Activated CD4-positive, CD25-positive, alpha-beta regulatory T cell treated with anti-CD3 and anti-CD28 coated beads, Interleukin-2, amount 50 U/mL, for 16 hours (primary cell): ENCODE results near the gene POLR3K.
"Not testable (repeated sequence)": the region's sequence is repeated elsewhere in the genome, so short reads cannot be mapped to it uniquely, and the experiment has no call there.

ENCODE experiments used
- DNase-seq: peaks from one replicate; pipeline ENCODE4 v3.0.0-alpha.2; 2020; ENCODE audit warnings: low read depth, low spot score

POLR3K gene

DNA sequence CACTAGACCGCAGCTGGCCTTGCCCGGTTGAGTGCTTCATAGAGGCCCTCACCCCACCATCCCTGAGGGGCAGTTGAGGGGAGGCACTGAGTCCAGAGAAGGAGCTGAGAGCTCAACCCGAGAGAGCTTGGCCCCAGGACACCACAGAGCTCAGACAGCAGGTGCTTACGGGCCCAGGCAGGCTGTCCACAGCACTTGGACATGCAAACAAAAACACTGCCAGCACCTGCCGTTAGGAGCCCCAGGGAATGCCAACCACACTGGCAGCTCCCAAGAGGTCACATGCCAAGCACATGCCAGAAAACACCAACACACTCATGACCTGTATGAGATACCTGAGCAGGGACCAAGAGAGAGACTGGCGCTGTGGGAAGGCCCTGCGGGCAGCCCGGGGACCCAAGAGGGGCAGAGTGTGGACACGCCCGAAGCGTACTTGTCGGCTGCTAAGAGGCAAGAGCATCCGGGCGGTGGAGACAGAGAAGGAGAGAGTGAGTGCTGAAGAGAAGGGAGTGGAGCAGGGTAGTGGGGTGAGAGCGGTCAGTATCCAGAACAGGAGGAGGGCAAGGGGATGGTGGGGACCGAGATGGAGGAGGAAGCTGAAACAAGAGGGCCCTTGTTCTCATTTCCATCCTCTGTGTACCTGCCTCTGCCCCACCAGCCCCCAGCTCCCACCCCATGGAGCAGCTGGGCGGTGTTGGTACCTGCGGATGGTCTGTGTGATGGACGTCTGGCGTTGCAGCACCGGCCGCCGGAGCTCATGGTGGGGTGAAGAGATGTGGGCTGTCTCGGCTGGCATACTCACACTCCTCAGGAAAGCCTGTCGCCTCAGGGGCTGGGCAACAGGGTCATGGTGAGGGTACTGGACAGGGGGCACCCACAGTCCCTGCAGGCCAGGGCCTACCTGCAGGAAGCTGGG is 10.8 kb upstream of the POLR3K start:
- no peak for DNase-seq

DNA sequence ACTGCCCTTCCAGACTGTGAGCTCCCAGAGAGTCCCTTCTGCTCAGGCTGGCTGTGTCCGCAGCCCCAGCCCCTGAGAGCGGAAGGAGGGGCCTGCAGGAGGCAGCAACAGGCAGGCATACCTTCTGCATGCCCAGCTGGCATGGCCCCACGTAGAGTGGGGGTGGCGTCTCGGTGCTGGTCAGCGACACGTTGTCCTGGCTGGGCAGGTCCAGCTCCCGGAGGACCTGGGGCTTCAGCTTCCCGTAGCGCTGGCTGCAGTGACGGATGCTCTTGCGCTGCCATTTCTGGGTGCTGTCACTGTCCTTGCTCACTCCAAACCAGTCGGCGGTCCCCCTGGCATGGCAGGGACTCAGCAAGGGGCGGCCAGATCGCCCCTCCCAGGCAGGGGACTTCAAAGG is 10.1 kb upstream of the POLR3K start:
- no peak for DNase-seq

DNA sequence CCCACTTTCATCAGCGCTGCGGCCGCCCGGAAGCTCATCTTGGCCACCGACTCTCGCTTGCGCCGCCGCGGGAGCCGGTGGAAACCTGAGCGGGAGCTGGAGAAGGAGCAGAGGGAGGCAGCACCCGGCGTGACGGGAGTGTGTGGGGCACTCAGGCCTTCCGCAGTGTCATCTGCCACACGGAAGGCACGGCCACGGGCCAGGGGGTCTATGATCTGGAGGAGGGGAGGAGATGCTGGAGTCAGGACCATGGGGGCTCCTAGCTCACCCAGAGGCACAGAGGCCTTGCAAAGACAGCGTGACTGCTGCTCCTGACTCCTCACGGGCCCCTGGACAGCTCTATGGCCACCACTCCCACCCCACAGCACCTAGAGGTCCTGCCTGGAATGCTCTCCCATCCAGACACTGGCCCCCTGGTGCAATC is 9.6 kb upstream of the POLR3K start:
- DNase-seq, result no peak

DNA sequence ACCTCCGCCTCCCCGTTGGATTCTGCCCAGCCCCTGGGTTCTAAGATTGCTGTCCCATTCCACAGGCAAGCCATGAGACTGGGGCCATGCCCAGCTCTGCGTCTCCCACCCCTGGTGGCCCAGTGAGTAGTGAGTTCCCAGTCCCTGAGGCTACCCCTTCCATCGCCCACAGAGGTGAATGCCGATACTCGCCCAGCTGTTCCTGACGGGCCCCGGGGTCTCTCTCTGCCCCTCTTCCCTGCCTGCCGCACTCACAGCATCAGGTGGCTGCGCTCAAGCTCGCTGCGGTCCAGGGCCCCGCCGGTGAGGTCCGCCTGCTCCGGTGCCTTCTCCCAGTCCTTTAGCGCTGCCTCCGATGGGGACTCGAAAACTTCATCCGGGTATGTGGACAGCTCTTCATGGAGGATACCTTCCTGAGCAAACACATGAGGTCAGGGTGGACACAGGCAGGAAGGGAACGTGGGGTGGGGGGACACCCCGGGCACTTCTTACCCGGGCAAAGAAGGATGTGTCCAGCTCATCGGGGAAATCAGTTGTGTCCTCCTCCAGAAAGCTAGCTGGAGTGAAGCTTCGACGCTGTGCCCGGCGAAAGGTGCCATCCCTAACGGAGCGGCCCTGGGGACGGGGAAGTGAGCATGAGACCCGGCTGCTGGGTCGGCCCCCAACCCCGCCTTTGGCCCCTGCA is 9.0 kb upstream of the POLR3K start:
- DNase-seq, result no peak

DNA sequence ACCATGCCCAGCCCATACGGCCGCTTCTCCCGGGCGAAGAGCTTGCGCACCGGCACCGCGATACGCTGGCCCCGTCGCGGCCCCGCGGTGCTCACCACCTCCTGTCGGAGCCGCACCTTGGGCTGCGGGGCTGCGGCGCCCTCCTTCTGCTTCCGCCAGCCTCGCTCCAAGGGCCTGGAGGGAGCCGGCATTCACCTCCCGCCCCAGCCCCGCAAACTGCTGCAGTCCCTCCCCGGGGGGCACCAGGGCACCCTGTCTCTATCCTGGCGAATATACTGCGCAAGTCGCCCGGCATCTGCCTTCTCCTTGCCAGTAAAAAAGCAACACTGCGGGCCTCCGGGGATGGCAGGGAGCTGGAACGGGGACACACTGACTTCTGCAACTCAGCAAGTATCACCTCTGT is 8.5 kb upstream of the POLR3K start:
- no peak for DNase-seq

DNA sequence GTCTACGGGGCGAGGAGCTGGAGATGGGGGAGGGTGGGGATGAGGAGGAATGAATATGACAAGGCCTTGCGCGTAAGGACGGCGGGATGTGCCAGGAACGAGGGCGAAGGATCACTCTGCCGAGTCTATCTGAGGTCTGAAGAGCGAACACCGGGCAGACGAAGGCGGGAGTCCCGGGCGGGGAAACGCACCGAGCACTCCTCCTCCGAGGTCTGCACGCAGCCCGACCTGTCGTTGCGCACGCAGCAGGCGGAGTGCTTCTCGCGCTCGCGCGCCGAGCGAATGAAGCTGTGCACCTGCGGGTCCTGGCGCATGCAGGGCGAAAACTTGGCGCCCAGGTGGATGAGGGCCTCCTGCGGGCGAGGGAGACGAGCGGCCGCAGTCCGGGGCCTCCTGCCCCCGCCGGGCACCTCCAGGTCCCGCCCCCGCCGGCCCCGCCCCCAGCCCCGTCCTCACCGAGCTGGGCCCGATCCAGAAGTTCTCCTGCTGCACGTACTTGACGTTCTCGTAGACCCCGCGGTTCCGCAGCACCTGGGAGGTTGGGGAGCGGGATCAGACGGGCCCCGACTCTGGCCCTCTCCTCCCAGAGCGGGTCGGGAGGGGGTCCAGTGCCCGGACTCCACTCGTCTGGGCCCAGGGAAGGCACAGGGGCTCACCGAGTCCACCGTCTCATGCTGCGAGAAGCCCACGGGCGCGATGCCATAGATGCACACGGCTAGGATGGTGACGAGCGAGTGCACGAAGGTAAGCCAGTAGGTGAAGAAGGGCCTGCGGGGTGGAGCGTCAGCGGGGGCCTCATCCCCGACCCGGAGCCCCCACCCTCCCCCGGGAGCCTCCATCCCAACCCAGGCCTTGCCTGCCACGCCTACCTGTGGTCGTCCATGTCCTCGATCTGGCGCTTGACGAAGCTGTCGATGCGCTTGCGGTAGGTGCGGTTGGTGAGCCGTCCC is 7.8 kb upstream of the POLR3K start:
- DNase-seq, result no peak

DNA sequence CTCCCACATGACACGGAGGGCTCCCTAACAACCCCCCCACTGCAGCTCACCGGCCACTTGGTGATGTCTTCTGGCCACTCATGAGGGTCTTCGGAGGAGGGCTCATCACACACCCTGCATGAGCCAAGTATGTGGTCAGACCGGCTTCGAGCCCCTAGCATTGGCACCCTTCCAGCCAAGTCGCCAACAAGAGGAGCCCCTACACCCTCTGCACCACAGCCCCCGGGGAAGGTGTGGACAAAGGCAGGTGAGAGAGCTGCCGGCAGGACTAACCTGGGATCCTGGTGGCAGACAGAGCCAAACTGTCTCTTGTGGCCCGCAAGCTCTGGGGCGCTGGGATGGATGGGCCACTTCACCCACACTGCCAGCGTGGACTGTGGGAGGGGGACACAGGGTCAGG is 6.8 kb upstream of the POLR3K start:
- no peak for DNase-seq

DNA sequence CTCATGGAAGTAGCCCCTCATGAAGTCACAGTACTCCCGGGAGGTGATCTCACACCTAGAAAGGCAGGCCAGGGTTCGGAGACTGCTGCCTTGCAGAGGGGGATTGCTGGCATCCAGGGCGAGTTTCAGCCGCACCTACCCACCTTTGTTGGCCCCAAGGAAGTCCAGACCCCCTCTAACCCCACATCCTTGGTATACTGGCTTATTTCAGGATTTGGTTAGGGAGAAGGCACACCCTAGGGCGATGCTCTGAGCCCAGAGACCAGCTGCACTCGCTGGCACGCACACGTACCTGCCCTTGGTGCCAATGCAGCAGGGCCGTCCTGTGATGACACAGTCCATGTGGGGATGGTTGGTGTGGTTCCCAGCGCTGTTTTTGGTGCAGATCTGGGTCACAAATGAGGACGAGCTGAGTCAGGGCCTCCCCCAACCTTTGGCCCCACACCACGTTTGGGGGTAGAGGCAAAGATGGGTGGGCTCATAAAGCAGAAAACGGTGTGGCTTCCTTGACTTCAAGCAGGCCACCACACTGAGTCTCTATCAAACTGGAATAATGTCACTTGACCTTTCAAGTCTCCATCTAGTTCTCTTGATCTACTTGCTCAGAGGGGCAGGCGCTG is 6.1 kb upstream of the POLR3K start:
- DNase-seq, result no peak

DNA sequence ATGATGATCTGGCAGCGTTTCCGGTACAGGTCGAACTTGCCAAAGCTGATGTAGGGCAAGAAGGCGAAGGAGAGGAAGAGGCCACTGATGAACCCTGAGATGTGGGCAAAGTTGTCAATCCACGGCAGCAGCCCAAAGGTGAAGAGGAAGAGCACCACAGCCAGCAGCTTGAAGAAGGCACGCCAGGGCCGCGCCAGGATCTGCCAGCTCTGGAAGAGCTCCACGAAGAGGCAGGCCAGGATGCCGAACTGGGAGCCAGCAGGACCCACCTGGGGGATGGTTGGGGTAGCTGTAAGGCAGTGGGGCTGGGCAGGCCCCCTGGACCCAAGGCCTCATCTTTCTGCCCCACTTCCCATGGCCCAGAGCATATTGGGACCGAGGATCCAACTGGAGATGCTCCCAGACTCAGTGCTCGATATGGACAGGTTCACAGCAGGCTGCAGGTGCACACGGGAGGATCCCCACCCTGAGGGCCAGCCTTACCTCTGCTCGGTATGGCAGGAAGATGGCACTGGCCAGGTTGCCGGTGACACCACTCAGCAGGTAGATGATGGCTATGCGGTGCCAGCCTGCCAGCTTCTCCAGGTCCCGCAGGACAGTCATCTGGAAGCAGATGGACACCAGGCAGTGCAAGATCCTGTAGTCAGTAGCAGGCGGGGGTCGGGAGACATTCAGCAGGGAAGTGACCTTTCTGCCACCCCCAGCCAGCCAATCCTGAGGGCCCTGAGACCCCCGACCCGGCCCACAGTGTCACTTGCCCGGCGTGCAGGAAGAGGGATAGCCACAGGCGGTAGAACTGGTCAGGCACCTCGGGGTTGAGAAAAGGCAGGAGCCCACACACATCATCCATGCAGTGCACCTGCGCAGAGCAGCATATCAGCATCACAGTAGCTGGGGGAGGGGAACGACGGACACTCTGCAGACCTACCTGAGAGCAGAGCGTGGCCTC is 5.4 kb upstream of the POLR3K start:
- no peak for DNase-seq

DNA sequence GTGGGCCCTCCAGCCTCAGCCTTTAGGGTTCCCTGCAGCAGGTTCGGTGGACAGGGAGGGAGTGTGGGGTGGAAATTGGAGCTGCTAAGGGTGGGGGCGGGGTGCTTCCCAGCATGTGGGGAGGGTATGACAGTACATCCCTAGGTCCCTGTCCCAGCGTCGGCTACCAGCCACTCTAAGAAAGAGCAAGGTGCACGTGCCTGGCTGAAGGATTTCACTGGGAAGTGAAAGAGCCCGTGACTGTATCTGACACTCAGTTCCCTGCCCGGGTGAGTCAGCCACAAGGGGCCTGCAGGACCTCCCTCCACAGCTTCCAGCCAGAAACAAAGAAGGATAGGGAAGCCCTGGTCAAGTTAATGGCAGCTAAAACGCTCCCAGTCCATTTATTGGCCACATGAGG is 4.3 kb upstream of the POLR3K start:
- DNase-seq, result no peak

DNA sequence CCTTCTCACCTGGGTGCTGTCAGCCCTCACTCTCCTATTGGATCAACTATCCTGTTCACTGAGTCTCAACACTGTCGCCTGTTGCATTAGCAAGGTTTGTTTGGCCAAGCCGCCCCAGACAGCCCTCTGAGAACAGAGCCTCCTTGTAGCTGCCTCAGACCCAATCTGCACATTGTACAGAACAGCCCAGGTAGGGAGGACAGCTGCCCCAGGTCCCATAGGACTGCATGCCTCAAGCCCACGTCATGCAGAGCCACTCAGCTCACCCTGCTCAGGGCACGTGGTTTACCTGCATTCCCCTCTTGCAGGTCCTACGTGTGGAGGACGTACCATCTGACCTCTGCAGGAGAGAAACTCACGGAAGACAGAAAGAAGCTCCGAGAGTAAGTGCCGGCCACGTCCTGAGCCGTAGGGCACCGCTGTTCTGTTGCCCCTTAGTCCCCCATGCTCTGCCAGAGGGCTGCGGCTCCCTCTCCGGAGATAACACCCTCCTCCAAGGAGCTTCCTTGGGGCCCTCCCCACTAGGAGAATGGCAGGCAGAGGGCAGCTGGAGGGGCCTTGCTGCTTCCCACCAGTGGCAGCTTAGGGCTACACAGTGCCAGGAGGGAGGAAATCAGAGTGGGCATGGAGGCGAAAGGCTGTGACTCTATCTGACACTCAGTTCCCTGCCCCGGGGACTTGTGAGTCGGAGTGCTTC is 3.0 kb upstream of the POLR3K start:
- no peak for DNase-seq

DNA sequence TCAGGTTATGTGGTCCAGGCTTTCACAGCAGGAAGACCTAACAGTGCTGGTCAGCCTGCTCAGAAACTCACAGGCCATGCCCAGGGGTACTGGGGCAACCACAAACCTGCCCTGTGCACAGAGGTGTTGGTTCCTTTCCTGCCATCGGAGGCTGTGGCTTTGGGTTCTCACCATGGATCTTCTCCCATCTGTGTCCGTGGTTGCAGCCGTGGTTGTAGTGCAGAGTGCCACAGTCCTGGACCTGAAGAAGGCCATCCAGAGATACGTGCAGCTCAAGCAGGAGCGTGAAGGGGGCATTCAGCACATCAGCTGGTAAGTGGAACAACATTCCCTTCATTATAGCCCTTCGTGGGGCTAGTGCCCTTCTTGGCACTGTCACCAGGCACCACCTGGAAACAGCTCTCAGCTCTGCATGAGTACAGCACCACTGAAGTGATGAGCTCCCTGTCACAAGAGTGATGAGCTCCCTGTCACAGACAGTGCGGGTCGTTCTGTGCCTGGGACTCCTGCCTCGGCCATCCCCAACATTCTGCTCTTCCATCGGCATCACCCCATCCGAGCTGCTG is 2.2 kb upstream of the POLR3K start:
- no peak for DNase-seq

DNA sequence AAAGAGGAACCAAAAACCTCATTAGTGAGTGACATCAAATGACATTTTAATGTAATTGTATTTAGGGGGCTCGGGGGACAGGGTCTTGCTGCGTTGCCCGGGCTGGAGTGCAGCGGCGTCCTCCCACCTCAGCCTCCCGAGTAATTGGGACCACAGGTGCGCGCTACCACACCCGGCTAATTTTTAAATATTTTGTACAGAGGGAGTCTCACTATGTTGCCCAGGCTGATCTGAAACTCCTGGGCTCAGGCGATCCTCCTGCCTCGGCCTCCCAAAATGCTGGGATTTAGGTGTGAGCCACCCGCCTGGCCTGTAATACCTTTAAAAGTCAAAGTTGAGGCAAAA is 801 bp upstream of the POLR3K start:
- DNase-seq, result no peak

DNA sequence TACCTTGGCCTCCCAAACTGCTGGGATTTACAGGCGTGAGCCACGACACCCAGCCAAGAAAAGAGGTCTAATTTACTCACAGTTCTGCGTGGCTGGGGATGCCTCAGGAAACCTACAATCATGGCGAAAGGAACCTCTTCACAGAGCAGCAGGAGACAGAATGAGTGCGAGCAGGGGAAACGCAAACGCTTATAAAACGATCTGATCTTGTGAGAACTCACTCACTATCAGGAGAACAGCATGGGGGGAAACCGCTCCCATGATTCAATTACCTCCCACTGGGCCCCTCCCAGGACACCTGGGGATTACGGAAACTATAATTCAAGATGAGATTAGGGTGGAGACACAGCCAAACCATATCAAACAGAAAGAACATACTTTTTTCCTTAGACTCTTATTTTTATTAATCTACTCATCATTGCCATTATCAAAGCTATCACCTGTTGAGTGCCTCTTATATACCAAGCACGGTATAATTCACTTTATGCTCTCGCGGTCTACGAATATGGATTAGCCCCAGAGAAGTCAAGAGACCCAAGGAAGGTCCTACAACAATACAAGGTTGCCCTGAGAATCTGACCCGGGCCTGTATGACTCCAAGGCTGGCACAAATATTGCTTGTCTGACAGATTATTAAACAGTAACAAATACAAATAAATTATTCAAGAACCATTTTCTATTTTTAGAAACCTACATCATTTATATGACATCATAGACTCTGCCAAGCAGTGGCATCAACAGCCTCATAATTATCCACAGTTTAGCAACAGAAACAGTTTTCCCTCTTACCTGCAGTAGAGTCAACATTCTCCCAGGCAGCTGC is 2.4 kb downstream of the POLR3K start:
- DNase-seq, result no peak

DNA sequence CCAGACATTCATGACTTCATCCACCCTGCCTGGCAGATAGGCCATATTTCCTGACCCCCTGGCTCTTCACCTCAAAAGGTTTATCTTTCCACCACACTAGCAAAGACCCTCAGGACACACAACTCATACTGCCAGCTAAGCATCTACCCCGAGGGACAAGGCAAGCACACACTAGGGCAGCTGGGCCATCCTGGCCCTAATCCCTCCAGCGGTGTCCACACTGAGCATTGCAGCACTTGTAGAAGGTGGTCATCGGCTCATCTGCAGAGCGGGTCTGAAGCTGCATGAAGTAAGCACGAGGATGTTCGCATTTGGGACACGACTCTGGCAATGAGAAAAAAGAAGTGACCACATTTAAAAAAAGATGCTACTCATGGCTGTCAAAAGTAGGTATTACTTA is 6.2 kb downstream of the POLR3K start:
- DNase-seq, result no peak

DNA sequence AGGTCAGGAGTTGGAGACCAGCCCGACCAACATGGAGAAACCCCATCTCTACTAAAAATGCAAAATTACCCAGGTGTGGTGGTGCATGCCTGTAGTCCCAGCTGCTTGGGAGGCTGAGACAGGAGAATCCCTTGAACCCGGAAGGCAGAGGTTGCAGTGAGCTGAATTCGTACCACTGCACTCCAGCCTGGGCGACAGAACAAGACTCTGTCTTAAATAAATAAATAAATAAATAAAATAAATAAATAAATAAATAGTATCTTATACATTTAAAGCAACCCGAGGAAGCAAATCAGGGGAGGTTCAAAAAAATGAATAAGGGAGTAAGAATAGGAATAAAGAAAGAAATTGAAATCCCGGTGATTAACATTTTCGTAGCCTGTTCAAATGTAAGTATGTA is 6.9 kb downstream of the POLR3K start:
- DNase-seq, result not testable (repeated sequence)

DNA sequence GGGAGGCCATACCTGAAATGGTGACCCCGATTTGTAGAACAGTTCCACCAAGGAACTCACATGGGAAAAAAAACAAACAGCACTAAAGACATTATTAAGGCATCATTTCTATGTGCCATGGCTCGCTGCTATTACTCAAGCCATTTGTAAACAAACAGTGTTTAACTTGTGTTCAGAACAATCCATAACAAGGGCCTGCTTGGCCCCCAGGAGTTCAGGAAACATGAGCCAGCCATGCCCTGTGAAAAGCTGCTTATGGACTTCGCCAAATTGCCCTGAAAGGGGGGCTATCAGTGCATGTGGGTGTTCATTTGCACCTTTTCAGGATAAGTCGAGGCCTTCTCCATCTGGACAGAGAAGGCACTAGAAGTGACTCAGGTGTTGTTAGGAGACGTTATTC is 8.0 kb downstream of the POLR3K start:
- no peak for DNase-seq

DNA sequence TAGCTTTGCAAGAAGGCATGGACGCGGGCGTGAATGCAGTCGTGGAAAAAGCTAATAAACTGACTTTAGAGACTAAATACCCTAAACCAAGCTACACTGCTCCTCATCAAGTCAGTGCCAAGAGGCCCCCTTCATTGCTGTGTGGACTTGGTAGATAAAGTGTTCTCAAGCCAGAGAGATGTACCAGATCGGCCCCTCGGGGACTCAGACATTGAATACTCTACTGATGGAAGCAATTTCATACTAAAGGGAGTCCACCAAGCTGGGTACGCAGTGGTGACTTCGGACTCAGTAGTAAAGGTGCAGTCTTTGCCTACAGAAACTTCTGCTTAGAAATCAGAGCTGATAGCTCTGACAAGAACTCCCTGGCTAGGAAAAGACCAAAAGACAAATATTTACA is 8.8 kb downstream of the POLR3K start:
- no peak for DNase-seq

DNA sequence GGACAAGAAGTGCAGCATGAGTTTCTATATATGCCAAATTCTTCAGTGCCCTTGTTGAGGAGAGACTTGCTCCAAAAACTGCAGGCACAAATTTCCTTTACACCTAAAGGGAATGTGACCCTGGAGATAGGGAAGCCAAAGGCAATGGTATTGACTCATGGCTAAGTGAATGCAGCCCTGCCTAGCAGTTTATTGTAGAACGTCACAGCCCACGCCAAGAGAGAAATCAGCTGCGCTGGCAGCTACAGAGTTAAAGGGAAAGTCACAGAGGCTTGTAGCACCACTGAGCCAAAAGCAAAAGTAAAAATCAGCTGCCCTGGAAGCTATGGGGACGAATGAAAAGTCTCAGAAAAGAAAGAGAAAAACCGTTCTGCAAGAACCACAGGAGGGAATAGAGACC is 10.1 kb downstream of the POLR3K start:
- no peak for DNase-seq
